Transverse colon (tissue), 4 donors: Measurements from ENCODE around the gene JAK2.

ENCODE experiments used
- EP300 ChIP-seq: sonication (generic); formaldehyde crosslinking; IDR thresholded peaks from one replicate; pipeline ENCODE4 v1.6.1; 2017; ENCODE audit warnings: antibody characterized with exemption, low read depth
- POLR2A ChIP-seq: fragments of 450-650 bp; IDR thresholded peaks from one replicate; pipeline ENCODE4 v1.6.1; 2016; ENCODE audit warnings: antibody characterized with exemption, mild to moderate bottlenecking, moderate library complexity
- POLR2AphosphoS5 ChIP-seq, 3 donors: sonication (generic); formaldehyde crosslinking; IDR thresholded peaks; one replicate each; pipeline ENCODE4 v1.6.1; 2016; ENCODE audit warnings: antibody characterized with exemption in 3 of 3
- TF ChIP-seq, protein P1 (sequence below), 5 experiments: fragments of 200-600 bp in 3 of 5; fragments of 450-650 bp in 2 of 5; sonication (generic) in 3 of 5; IDR thresholded peaks; 1 replicate in 2 of 5; 2 replicates in 3 of 5; pipeline ENCODE4 v1.5.1; 2016 to 2017; ENCODE audit warnings: antibody characterized with exemption in 5 of 5, inconsistent platforms in 3 of 5, mild to moderate bottlenecking in 2 of 5, moderate library complexity in 1 of 5

DNA sequence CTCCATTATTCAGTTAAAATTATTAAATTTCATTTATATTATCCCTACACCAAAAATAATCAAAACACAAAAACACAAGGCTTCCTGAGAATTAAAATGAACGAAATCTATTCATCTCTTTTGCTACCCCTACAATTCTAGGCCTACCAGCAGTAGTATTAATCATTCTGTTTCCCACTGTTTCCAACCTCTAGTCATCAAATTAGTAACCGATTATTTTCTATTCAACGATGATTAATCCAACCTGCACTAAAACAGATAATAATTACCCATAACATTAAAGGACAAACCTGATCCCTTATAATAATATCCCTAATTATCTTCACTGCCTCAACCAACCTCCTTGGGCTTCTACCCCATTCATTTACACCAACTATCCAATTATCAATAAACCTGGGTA lies 114.4 kb downstream of the JAK2 start:
- TF ChIP-seq, protein P1, sequence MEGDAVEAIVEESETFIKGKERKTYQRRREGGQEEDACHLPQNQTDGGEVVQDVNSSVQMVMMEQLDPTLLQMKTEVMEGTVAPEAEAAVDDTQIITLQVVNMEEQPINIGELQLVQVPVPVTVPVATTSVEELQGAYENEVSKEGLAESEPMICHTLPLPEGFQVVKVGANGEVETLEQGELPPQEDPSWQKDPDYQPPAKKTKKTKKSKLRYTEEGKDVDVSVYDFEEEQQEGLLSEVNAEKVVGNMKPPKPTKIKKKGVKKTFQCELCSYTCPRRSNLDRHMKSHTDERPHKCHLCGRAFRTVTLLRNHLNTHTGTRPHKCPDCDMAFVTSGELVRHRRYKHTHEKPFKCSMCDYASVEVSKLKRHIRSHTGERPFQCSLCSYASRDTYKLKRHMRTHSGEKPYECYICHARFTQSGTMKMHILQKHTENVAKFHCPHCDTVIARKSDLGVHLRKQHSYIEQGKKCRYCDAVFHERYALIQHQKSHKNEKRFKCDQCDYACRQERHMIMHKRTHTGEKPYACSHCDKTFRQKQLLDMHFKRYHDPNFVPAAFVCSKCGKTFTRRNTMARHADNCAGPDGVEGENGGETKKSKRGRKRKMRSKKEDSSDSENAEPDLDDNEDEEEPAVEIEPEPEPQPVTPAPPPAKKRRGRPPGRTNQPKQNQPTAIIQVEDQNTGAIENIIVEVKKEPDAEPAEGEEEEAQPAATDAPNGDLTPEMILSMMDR (IDR thresholded peaks at IDR 0.05) = no peak
- TF ChIP-seq POLR2A = no peak
- no peak for TF ChIP-seq EP300
- no peak for TF ChIP-seq POLR2AphosphoS5 (IDR thresholded peaks at IDR 0.05)
